Bronchial epithelial cell (primary cell): ENCODE results near the gene CD82. TPM values are rescaled to one million over a fixed set of nuclear protein-coding genes. Genes with fewer than 3 reads are reported as not detected.
A peak's percentile ranks its signal among the peaks of the same experiment; 100 is the strongest.
"Not testable (repeated sequence)": the region's sequence is repeated elsewhere in the genome, so short reads cannot be mapped to it uniquely, and the experiment has no call there.

ENCODE experiments used
- DNase-seq: peaks from one replicate; pipeline ENCODE4 v3.0.0-alpha.2; 2010; ENCODE audit warnings: low read depth
- FAIRE-seq: peaks from 2 replicates; lab custom pipeline; 2011; peaks lifted over from hg19 to GRCh38; lab: Jason Lieb, UNC
- H3K27me3 ChIP-seq: 2 replicates; pipeline ENCODE4 v1.5.1; 2011; ENCODE audit warnings: low read length; ENCODE audit not compliant: control insufficient read depth, insufficient read depth
- H3K36me3 ChIP-seq: 2 replicates; pipeline ENCODE4 v1.5.1; 2011; ENCODE audit warnings: low read length; ENCODE audit not compliant: control insufficient read depth, insufficient read depth
- H3K4me3 ChIP-seq: 2 replicates; pipeline ENCODE4 v1.5.1; 2011; ENCODE audit warnings: mild to moderate bottlenecking, low read depth, low read length, control low read depth
- total RNA-seq: library from RNA; depleted of rRNA; stranded (reverse); fragments of >200 nt; gene quantifications from 2 replicates; pipeline ENCODE4 v1.2.1, GENCODE V29; 2014
- TF ChIP-seq, protein P1 (sequence below): IDR thresholded peaks from 2 replicates; pipeline ENCODE4 v1.5.1; 2011; ENCODE audit warnings: mild to moderate bottlenecking, moderate library complexity, low read length, control low read depth, inconsistent platforms; ENCODE audit not compliant: insufficient read depth, severe bottlenecking

CD82 gene
- total RNA-seq, 1 donor from 2014 or later, result 48.7 TPM

DNA sequence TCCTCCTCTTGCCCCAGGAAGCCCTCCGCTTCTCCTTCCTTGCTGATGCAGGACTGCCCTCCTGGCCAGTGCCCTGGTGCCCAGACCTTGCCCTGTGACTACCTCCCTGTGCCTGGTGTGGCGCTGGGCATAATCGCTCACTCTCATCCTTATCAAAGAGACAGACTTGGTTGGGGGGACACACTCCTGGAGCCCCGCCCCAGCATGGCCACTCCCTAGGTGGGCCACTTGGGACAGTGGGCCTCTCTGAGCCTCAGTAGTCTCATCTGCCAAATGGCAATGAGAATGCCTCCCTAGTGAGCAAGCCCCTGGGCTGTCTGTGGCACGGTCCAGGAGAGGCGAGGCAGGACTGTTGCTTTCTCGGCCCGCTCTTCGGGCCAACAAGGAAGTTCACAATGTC, 88.6 kb downstream of the CD82 start:
- H3K27me3 ChIP-seq, result peaks cover 2% of the 10 kb centered on the region
- no peak overlapping the region for H3K4me3 ChIP-seq
- FAIRE-seq (no peak), DNase-seq (no peak)
- TF ChIP-seq, protein P1, sequence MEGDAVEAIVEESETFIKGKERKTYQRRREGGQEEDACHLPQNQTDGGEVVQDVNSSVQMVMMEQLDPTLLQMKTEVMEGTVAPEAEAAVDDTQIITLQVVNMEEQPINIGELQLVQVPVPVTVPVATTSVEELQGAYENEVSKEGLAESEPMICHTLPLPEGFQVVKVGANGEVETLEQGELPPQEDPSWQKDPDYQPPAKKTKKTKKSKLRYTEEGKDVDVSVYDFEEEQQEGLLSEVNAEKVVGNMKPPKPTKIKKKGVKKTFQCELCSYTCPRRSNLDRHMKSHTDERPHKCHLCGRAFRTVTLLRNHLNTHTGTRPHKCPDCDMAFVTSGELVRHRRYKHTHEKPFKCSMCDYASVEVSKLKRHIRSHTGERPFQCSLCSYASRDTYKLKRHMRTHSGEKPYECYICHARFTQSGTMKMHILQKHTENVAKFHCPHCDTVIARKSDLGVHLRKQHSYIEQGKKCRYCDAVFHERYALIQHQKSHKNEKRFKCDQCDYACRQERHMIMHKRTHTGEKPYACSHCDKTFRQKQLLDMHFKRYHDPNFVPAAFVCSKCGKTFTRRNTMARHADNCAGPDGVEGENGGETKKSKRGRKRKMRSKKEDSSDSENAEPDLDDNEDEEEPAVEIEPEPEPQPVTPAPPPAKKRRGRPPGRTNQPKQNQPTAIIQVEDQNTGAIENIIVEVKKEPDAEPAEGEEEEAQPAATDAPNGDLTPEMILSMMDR, result no peak
- no peaks in the 10 kb centered on the region for H3K36me3 ChIP-seq

DNA sequence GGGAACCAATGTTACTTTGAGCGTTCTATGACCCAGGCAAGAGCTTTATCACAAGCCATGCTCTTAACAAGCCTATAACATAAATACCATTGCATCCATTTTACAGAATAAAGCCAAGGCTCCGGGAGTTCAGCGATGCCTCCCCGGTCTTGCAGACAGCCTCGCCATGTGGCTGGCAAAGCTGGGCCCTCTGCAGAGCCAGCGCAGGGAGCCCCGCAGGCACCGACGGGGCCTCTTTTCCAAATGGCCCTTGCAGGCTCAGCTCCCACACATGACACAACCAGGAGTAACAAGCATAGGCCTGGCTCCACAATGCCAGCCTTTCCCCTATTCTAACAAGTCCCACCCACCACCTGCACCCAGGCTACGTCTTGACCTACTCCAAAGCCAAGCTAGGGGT, 89.1 kb downstream of the CD82 start:
- DNase-seq (no peak), FAIRE-seq (no peak)
- Histone ChIP-seq H3K4me3 (no peak overlapping the region), H3K36me3 (no peaks in the 10 kb centered on the region), H3K27me3 (peaks cover 2% of the 10 kb centered on the region)
- TF ChIP-seq, protein P1, result no peak

DNA sequence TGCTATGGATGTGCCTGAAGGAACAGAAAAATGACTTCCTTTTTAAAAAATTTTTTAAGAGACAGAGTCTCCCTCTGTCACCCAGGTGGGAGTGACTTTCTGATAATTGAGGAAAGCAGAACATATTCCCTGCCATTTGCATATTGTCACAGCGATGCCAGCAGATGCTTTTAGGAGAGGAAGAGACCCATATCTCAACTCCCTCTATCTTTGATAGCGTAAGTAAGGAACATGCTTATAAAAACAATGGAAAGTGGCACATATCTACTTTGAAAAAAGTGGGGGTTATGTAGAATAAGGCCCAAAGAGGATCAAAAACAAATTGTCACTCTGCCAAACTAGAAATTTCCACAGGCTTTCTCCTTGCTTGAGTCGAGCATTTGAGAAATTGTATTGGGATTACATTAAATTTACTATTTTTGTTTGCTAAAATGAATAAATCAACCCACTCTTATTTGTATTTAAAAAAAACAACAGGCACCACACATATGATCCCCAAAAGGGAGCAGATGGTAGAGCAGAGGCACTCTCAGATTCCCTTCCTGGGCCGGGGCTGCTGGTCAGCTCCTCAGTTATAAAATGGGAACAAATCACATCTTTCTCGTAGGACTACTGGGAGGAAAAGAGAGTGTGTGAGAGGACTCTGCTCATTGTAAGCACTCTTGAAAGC, 92.5 kb downstream of the CD82 start:
- no peaks in the 10 kb centered on the region for H3K36me3 ChIP-seq
- DNase-seq (no peak), FAIRE-seq (no peak)
- TF ChIP-seq, protein P1, result no peak
- H3K4me3 ChIP-seq, result no peak overlapping the region
- peaks cover 2% of the 10 kb centered on the region for H3K27me3 ChIP-seq

DNA sequence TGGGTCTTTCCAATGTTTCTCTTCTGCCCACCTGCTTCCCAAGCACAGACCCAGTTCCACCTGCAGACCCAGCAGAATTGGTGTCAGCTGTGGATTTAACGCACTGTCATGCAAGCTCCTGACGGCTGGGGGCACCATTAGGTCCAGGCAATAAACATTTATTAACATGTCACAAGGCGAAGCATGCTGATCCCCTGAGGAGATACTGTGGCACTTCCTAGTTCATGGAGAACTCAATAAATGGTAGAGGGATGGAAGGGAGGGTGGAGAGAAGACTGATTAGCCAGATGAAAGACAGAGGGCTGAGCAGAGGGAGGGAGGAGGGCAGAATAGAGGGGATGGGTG, 93.0 kb downstream of the CD82 start:
- TF ChIP-seq, protein P1, result peak; percentile 21
- Histone ChIP-seq H3K36me3 (no peaks in the 10 kb centered on the region), H3K4me3 (no peak overlapping the region), H3K27me3 (peaks cover 2% of the 10 kb centered on the region)
- DNase-seq (peak; percentile 17), FAIRE-seq (no peak)

DNA sequence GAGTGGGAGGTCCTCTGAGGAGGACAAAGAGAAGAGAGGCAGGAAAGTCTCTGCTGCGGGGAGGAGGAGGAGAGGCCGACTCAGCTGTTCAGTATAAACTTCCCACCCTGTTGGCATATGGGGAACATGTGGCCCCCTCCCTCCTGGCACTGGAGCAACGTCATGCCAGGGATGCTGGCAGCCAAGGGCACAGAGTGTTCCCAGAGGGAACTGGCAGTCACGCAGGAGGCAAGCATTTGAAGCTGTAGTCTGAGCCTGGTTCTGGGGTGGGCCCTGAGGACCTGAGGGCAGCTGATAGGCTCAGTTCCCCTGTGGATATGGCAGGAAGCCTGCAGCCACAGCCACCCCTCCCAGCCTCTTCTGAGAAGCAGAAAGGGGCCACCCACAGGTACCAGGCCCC, 94.2 kb downstream of the CD82 start:
- FAIRE-seq, result no peak
- no peak overlapping the region for H3K4me3 ChIP-seq
- H3K27me3 ChIP-seq, result peaks cover 2% of the 10 kb centered on the region
- H3K36me3 ChIP-seq, result no peaks in the 10 kb centered on the region
- no peak for DNase-seq
- TF ChIP-seq, protein P1, result no peak

DNA sequence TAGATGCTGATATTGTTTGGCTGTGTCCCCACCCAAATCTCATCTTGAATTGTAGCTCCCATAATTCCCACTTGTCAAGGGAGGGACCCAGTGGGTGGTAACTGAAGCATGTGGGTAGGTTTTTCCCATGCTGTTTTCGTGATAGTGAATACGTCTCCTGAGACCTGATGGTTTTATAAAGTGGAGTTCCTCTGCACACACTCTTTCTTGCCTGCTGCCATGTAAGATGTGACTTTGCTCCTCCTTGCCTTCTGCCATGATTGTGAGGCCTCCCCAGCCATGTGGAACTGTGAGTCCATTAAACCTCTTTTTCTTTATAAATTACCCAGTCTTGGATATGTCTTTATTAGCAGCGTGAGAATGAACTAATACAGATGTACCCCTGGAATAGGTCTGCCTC, 95.1 kb downstream of the CD82 start:
- not testable (repeated sequence) for H3K27me3 ChIP-seq, DNase-seq, FAIRE-seq, H3K36me3 ChIP-seq, H3K4me3 ChIP-seq
